Stomach (tissue), 9 donors: ENCODE measurements around the gene CASP1. TPM values are rescaled to one million over a fixed set of nuclear protein-coding genes. Genes with fewer than 3 reads are reported as not detected.

ENCODE experiments used
- DNase-seq, 2 donors: peaks; one replicate each; pipeline versions ENCODE4 v3.0.0 to v3.0.0-alpha.2; 2013 to 2019
- H3K27ac ChIP-seq, 5 donors: fragments of 200-600 bp in 4 of 5; sonication (generic) in 4 of 5; one replicate each; pipeline ENCODE4 v1.5.1; 2013 to 2019; ENCODE audit warnings: mild to moderate bottlenecking in 1 of 5, moderate library complexity in 1 of 5
- H3K27me3 ChIP-seq, 3 donors: fragments of 200-600 bp; sonication (generic); one replicate each; pipeline ENCODE4 v1.5.1; 2017 to 2019; ENCODE audit warnings: mixed run types in 1 of 3
- H3K36me3 ChIP-seq, 4 donors: fragments of 200-600 bp; sonication (generic); 1 replicate in 3 of 4; 2 replicates in 1 of 4; pipeline ENCODE4 v1.5.1; 2016 to 2019
- H3K4me1 ChIP-seq, 4 donors: fragments of 200-600 bp; sonication (generic); one replicate each; pipeline ENCODE4 v1.5.1; 2016 to 2019
- H3K4me3 ChIP-seq, 4 donors: fragments of 200-600 bp; sonication (generic) in 3 of 4; one replicate each; pipeline ENCODE4 v1.5.1; 2016 to 2019; ENCODE audit warnings: mild to moderate bottlenecking in 1 of 4
- H3K9me3 ChIP-seq, 4 donors: fragments of 200-600 bp; sonication (generic); one replicate each; pipeline ENCODE4 v1.5.1; 2016 to 2019
- EP300 ChIP-seq: sonication (generic); formaldehyde crosslinking; IDR thresholded peaks from one replicate; pipeline ENCODE4 v1.6.1; 2017; ENCODE audit warnings: antibody characterized with exemption
- POLR2A ChIP-seq, 4 donors: fragments of 450-650 bp; IDR thresholded peaks; one replicate each; pipeline ENCODE4 v1.6.1; 2016; ENCODE audit warnings: antibody characterized with exemption in 4 of 4, control low read depth in 2 of 4, mild to moderate bottlenecking in 1 of 4, moderate library complexity in 1 of 4
- POLR2AphosphoS5 ChIP-seq, 3 donors: sonication (generic); formaldehyde crosslinking; IDR thresholded peaks; one replicate each; pipeline ENCODE4 v1.6.1; 2016; ENCODE audit warnings: antibody characterized with exemption in 3 of 3
- WGBS, 5 donors: extraction: QIAGEN DNeasy Blood & Tissue Kit in 3 of 5; methylation state at CpG; one replicate each; pipeline versions ENCODE4 v1.1.5 to v1.1.7; 2013 to 2018; 5-methylcytosine and 5-hydroxymethylcytosine counted together
- intact Hi-C: fragments of 100-400 bp; cut with DNase I; formaldehyde crosslinking; loops from one replicate; pipeline ENCODE4 v1.15.1; 2023; ENCODE audit warnings: low total_unique reads
- polyA plus RNA-seq, 3 donors: library from polyadenylated mRNA; stranded (reverse); fragments of 200-250 nt; gene quantifications; one replicate each; pipeline ENCODE4 v1.2.3, GENCODE V29; 2013
- total RNA-seq, 5 donors: library from RNA; depleted of rRNA; stranded (reverse); fragments of >200 nt; gene quantifications; one replicate each; pipeline versions ENCODE4 v1.1.0 to v1.2.3, GENCODE V29; 2014 to 2016
- TF ChIP-seq, protein P1 (sequence below), 7 experiments: fragments of 450-650 bp in 4 of 7; fragments of 200-600 bp in 3 of 7; sonication (generic) in 3 of 7; IDR thresholded peaks; one replicate each; pipeline ENCODE4 v1.5.1; 2016 to 2019; ENCODE audit warnings: antibody characterized with exemption in 7 of 7, control low read depth in 2 of 7, mild to moderate bottlenecking in 1 of 7
- donor health status: healthy with polysubstance abuse.
- donor health status: Bipolar disorder and iron deficiency.
- donor health status: healthy.

The CASP1 gene
- total and polyA plus RNA-seq, 8 donors: 2.3 to 71.0 (median 14.9) TPM

DNA sequence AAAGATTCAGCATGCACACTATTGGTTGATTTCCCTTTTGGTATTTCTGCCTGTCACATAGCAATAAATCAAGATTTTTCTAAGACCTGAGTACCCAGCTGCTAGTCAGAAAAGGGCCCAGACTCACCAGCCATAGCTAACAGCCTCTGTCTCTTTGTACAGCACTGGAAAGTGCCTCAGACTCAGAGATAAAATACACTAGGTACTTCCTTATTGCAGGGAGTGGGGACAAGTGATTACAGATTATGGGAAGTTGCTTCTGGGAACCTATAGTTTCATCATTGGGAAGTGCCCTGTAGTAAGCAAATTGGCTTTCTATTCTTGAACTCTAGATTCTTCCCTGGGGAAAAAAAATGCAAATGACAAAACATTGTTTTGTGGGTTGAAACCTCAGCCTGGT lies 11.9 kb downstream of the CASP1 start, which contains the start of gene CASP5:
Gene CASP5 (minus strand): TSS at position 166 of the 400 bp plus-strand sequence. CDS start 32 bp downstream, at position 134.
- Histone ChIP-seq H3K4me3 (no peak within 1 kb of the TSS), H3K36me3 (peaks cover 0 to 33% (median 20%) of the 10 kb centered on the region in 4 donors), H3K9me3 (no peaks in the 10 kb centered on the region), H3K4me1 (peaks cover 0 to 12% (median 0%) of the 10 kb centered on the region in 4 donors), H3K27ac (peak within 1 kb of the TSS in 1 of 5 donors; percentile 9), H3K27me3 (no peaks in the 10 kb centered on the region)
- DNase-seq: peak in 1 of 2 donors; percentile 23
- intact Hi-C loops: no loop called here
- TF ChIP-seq EP300: no peak
- no peak for TF ChIP-seq POLR2AphosphoS5 (IDR thresholded peaks at IDR 0.05)
- TF ChIP-seq, protein P1, sequence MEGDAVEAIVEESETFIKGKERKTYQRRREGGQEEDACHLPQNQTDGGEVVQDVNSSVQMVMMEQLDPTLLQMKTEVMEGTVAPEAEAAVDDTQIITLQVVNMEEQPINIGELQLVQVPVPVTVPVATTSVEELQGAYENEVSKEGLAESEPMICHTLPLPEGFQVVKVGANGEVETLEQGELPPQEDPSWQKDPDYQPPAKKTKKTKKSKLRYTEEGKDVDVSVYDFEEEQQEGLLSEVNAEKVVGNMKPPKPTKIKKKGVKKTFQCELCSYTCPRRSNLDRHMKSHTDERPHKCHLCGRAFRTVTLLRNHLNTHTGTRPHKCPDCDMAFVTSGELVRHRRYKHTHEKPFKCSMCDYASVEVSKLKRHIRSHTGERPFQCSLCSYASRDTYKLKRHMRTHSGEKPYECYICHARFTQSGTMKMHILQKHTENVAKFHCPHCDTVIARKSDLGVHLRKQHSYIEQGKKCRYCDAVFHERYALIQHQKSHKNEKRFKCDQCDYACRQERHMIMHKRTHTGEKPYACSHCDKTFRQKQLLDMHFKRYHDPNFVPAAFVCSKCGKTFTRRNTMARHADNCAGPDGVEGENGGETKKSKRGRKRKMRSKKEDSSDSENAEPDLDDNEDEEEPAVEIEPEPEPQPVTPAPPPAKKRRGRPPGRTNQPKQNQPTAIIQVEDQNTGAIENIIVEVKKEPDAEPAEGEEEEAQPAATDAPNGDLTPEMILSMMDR (IDR thresholded peaks at IDR 0.05): no peak
- no peak for TF ChIP-seq POLR2A (IDR thresholded peaks at IDR 0.05)

DNA sequence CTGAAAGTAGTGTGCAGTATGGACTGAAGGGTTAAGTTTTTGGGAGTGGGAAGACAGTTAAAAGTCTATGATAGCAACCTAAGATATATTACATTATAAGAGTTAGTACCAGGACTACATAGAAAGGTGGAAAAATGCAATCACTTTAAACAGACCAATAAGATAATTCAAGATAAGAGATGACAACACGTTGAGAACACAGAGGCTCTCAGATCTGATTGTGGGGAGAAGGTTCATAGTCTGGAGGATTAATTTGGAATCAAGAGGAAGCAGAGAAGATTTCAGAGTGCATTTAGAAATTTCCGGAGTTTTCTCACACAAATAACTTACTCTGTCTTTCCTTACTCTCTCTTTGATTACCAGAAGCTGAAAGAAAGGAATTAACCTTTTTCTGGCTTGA lies 12.4 kb downstream of the CASP1 start:
- Histone ChIP-seq H3K27ac (peak overlapping the region in 1 of 5 donors; percentile 9), H3K9me3 (no peaks in the 10 kb centered on the region), H3K27me3 (no peaks in the 10 kb centered on the region), H3K4me3 (no peak overlapping the region), H3K36me3 (peaks cover 0 to 28% (median 18%) of the 10 kb centered on the region in 4 donors), H3K4me1 (peaks cover 0 to 12% (median 0%) of the 10 kb centered on the region in 4 donors)
- no peak for TF ChIP-seq POLR2A (IDR thresholded peaks at IDR 0.05)
- WGBS, 5 donors: 30 to 48% (median 46%) methylated on average over 2 of the region's 2 CpGs
- intact Hi-C loops: no loop called here
- DNase-seq: no peak

DNA sequence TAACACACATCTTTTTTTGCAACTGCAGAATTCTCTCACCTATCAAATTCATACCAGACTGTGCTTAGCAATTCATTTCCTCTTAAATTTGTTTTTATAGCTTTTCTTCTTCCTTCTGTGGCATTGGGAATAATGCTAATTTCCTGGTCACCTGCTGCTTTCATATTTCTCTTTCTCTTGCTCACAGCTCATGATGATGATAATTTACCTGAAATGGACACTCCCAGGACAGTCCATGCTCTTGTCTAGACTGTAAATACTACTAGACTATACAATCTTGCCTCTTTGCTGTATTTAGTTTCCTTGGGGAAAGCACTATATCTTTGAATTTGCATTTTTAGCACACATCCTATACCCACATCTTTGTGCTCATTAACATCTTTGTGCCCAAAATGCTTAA lies 27.5 kb downstream of the CASP1 start:
- Histone ChIP-seq H3K27me3 (no peaks in the 10 kb centered on the region), H3K4me1 (no peaks in the 10 kb centered on the region), H3K9me3 (no peaks in the 10 kb centered on the region), H3K4me3 (no peak overlapping the region), H3K27ac (no peak overlapping the region), H3K36me3 (no peaks in the 10 kb centered on the region)
- intact Hi-C loops: no loop called here
- TF ChIP-seq, protein P1 (IDR thresholded peaks at IDR 0.05): no peak
- no peak for TF ChIP-seq POLR2A (IDR thresholded peaks at IDR 0.05)
- TF ChIP-seq EP300: no peak
- no peak for TF ChIP-seq POLR2AphosphoS5 (IDR thresholded peaks at IDR 0.05)
- no peak for DNase-seq

DNA sequence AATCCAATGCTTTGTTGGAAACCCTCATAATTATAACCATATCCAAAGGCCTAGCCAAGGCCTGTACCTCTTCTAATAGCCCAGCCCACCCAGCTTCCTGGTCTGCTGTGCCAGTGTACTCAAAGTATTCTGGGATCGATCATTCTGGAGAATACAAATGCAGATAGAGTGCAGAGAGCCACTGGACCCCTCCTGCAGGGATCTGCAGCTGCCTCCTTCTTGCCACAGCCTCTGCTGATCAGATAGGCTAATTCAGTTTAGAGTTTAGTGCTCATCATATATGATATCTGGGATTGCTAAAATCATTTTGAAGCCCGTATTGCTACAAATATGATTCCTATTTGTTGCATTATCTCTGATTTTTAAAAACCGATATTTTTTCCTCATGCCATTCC lies 29.5 kb downstream of the CASP1 start:
- DNase-seq: no peak
- no peaks in the 10 kb centered on the region for H3K4me1 ChIP-seq
- no peaks in the 10 kb centered on the region for H3K27me3 ChIP-seq
- intact Hi-C loops: no loop called here
- H3K9me3 ChIP-seq: no peaks in the 10 kb centered on the region
- no peaks in the 10 kb centered on the region for H3K36me3 ChIP-seq
- 74 to 90% (median 80%) methylated on average over 3 of the region's 3 CpGs for WGBS, 5 donors
- no peak overlapping the region for H3K27ac ChIP-seq
- TF ChIP-seq POLR2A (IDR thresholded peaks at IDR 0.05): no peak
- TF ChIP-seq, protein P1 (IDR thresholded peaks at IDR 0.05): no peak
- no peak for TF ChIP-seq POLR2AphosphoS5 (IDR thresholded peaks at IDR 0.05)
- no peak for TF ChIP-seq EP300
- no peak overlapping the region for H3K4me3 ChIP-seq

DNA sequence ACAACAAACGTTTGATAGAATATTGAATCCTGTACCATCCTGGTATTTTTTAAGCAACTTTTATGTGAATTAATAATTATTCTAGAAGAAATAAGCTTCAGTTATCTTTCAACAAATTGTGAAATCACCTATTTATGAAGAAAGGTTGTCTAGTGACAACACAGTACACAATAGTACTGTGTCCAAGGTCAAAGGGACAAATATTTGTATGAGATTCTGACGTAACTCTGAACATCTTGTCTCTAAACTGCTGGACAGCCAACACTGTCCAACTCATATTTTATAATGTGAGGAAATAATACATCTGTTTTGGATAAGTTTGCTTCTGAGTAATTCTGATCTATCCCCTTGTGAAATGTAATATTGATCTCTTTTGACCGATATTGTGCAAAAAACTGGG lies 30.9 kb downstream of the CASP1 start:
- intact Hi-C loops: no loop called here
- no peaks in the 10 kb centered on the region for H3K9me3 ChIP-seq
- TF ChIP-seq, protein P1 (IDR thresholded peaks at IDR 0.05): no peak
- TF ChIP-seq POLR2A (IDR thresholded peaks at IDR 0.05): no peak
- no peak for TF ChIP-seq EP300
- no peak for TF ChIP-seq POLR2AphosphoS5 (IDR thresholded peaks at IDR 0.05)
- no peaks in the 10 kb centered on the region for H3K27me3 ChIP-seq
- H3K27ac ChIP-seq: no peak overlapping the region
- H3K36me3 ChIP-seq: no peaks in the 10 kb centered on the region
- no peak overlapping the region for H3K4me3 ChIP-seq
- H3K4me1 ChIP-seq: no peaks in the 10 kb centered on the region
- DNase-seq: no peak
- WGBS, 5 donors: 64 to 85% (median 79%) methylated on average over 3 of the region's 3 CpGs
